IMR-90 (cell line): ENCODE results near the gene ARMC3. TPM values are rescaled to one million over a fixed set of nuclear protein-coding genes. Genes with fewer than 3 reads are reported as not detected.

Experiments used
- ATAC-seq: fragments of 200-7000 bp; cut with Tn5 transposase; 2 replicates; pipeline ENCODE4 v1.9.1; 2020; ENCODE audit warnings: low read depth, mild to moderate bottlenecking, moderate library complexity
- BruUV-seq: library from RNA; stranded (reverse); fragments of 400-500 nt; replicated peaks from 2 replicates; lab custom pipeline; 2021; lab: Mats Ljungman, UMichigan
- CTCF ChIA-PET: fragments of 300-600 bp; formaldehyde crosslinking; extraction: SDS; loops from one replicate; lab custom pipeline; 2021; ENCODE audit warnings: antibody characterized with exemption; lab: Yijun Ruan, JAX
- POLR2A ChIA-PET: fragments of 300-600 bp; sonication (Branson Sonifier 250); formaldehyde crosslinking; loops from one replicate; lab custom pipeline; 2022; ENCODE audit warnings: antibody characterized with exemption; ENCODE audit not compliant: unreplicated experiment; lab: Charles Lee
- DNase-seq: peaks from one replicate; pipeline ENCODE4 v3.0.0; 2013
- H2AFZ ChIP-seq: replicated peaks from 2 replicates; pipeline ENCODE3; 2013; ENCODE audit warnings: low read length, mild to moderate bottlenecking; ENCODE audit not compliant: poor library complexity
- H2AK5ac ChIP-seq: 2 replicates; pipeline ENCODE4 v1.6.1; 2013; ENCODE audit warnings: low read depth, low read length, inconsistent platforms
- H2AK9ac ChIP-seq: replicated peaks from 2 replicates; pipeline ENCODE3; 2013; ENCODE audit warnings: mild to moderate bottlenecking, low read depth, low read length, moderate library complexity; ENCODE audit not compliant: poor library complexity
- H2BK120ac ChIP-seq: 2 replicates; pipeline ENCODE4 v1.6.1; 2013; ENCODE audit warnings: low read depth, low read length, inconsistent platforms
- H2BK15ac ChIP-seq: 3 replicates; pipeline ENCODE4 v1.6.1; 2013; ENCODE audit warnings: low read depth, low read length, inconsistent platforms
- H2BK20ac ChIP-seq: 2 replicates; pipeline ENCODE4 v1.6.1; 2013; ENCODE audit warnings: low read depth, mild to moderate bottlenecking, inconsistent platforms, low read length, moderate library complexity
- H2BK5ac ChIP-seq: 2 replicates; pipeline ENCODE4 v1.6.1; 2013; ENCODE audit warnings: mild to moderate bottlenecking, low read depth, low read length, inconsistent platforms; ENCODE audit not compliant: poor library complexity, severe bottlenecking
- H3K14ac ChIP-seq: replicated peaks from 2 replicates; pipeline ENCODE4 v1.6.1; 2013; ENCODE audit warnings: low read depth, low read length, inconsistent platforms
- H3K18ac ChIP-seq: 2 replicates; pipeline ENCODE4 v1.6.1; 2013; ENCODE audit warnings: low read depth, low read length, control low read depth
- H3K23ac ChIP-seq: 2 replicates; pipeline ENCODE4 v1.6.1; 2013; ENCODE audit warnings: low read depth, low read length, inconsistent platforms
- H3K27ac ChIP-seq: 2 replicates; pipeline ENCODE4 v1.5.1; 2013; ENCODE audit warnings: mild to moderate bottlenecking, control low read depth, low read length; ENCODE audit not compliant: insufficient read depth
- H3K27me3 ChIP-seq: 2 replicates; pipeline ENCODE4 v1.6.1; 2013; ENCODE audit warnings: low read length; ENCODE audit not compliant: control insufficient read depth, insufficient read depth
- H3K36me3 ChIP-seq: 2 replicates; pipeline ENCODE4 v1.6.1; 2013; ENCODE audit warnings: low read length, mixed read lengths; ENCODE audit not compliant: control insufficient read depth, insufficient read depth
- H3K4ac ChIP-seq: 2 replicates; pipeline ENCODE4 v1.6.1; 2013; ENCODE audit warnings: low read depth, low read length, inconsistent platforms
- H3K4me1 ChIP-seq: 2 replicates; pipeline ENCODE4 v1.6.1; 2013; ENCODE audit warnings: low read length, mixed read lengths; ENCODE audit not compliant: control insufficient read depth, insufficient read depth
- H3K4me2 ChIP-seq: 2 replicates; pipeline ENCODE4 v1.6.1; 2013; ENCODE audit warnings: low read depth, mild to moderate bottlenecking, control low read depth, low read length, moderate library complexity
- H3K4me3 ChIP-seq: 2 replicates; pipeline ENCODE4 v1.5.1; 2013; ENCODE audit warnings: low read depth, mild to moderate bottlenecking, control low read depth, low read length, moderate library complexity; ENCODE audit not compliant: insufficient read depth
- H3K56ac ChIP-seq: 2 replicates; pipeline ENCODE4 v1.6.1; 2013; ENCODE audit warnings: low read length, inconsistent platforms; ENCODE audit not compliant: insufficient read depth; ENCODE audit errors: extremely low read depth
- H3K79me1 ChIP-seq, 2 experiments: 2 replicates each; pipeline ENCODE4 v1.6.1; 2013; ENCODE audit warnings: low read length in 2 of 2, inconsistent platforms in 1 of 2, low read depth in 1 of 2
- H3K9ac ChIP-seq: 2 replicates; pipeline ENCODE4 v1.6.1; 2013; ENCODE audit warnings: low read depth, low read length, control low read depth
- H3K9me1 ChIP-seq: 2 replicates; pipeline ENCODE4 v1.6.1; 2013; ENCODE audit warnings: low read length, inconsistent platforms; ENCODE audit not compliant: insufficient read depth
- H3K9me3 ChIP-seq: 2 replicates; pipeline ENCODE4 v1.6.1; 2013; ENCODE audit warnings: low read length; ENCODE audit not compliant: control insufficient read depth, insufficient read depth
- H4K20me1 ChIP-seq: 2 replicates; pipeline ENCODE4 v1.6.1; 2013; ENCODE audit warnings: low read length, inconsistent platforms; ENCODE audit not compliant: insufficient read depth
- H4K5ac ChIP-seq: 2 replicates; pipeline ENCODE4 v1.6.1; 2013; ENCODE audit warnings: mild to moderate bottlenecking, low read depth, low read length, control low read depth
- H4K8ac ChIP-seq, 2 experiments: 2 replicates each; pipeline ENCODE4 v1.6.1; 2013; ENCODE audit warnings: low read depth in 2 of 2, low read length in 2 of 2, control low read depth in 1 of 2, inconsistent platforms in 1 of 2
- H4K91ac ChIP-seq: 2 replicates; pipeline ENCODE4 v1.6.1; 2013; ENCODE audit warnings: low read depth, low read length, inconsistent platforms; ENCODE audit not compliant: insufficient read depth
- BHLHE40 ChIP-seq: fragments of 150-350 bp; IDR thresholded peaks from 2 replicates; pipeline ENCODE4 v1.6.1; 2016; ENCODE audit warnings: mild to moderate bottlenecking, low read depth, low read length
- NFE2L2 ChIP-seq: fragments of 150-350 bp; IDR thresholded peaks from 2 replicates; pipeline ENCODE4 v1.6.1; 2016; ENCODE audit warnings: low read depth, mild to moderate bottlenecking, low read length
- RAD21 ChIP-seq: IDR thresholded peaks from 2 replicates; pipeline ENCODE4 v1.6.1; 2012; ENCODE audit warnings: low read length, improper control_type of control experiment
- WGBS, 2 experiments: methylation state at CpG; one replicate each; pipeline versions ENCODE4 v1.1.5 to v1.1.7; 2013; ENCODE audit warnings: missing lambda C conversion rate in 2 of 2; ENCODE audit not compliant: insufficient read length in 1 of 2; ENCODE audit errors: extremely low coverage in 2 of 2; 5-methylcytosine and 5-hydroxymethylcytosine counted together
- dilution Hi-C: fragments of 300-500 bp; cut with HindIII; formaldehyde crosslinking; loops from one replicate; pipeline ENCODE4 v1.14.3; 2018; ENCODE audit warnings: low sequenced_read_pairs; ENCODE audit not compliant: unreplicated experiment
- in situ Hi-C: fragments of 300-500 bp; cut with MboI; formaldehyde crosslinking; loops from 3 replicates; pipeline ENCODE4 v1.14.3; 2019; ENCODE audit warnings: low sequenced_read_pairs, inconsistent platforms, mixed read lengths
- intact Hi-C: fragments of 100-400 bp; cut with micrococcal nuclease; formaldehyde crosslinking; loops from 2 replicates; pipeline ENCODE4 v1.10.0; 2022
- polyA plus RNA-seq, 3 experiments: library from polyadenylated mRNA; depleted of rRNA; stranded (reverse); fragments of >200 nt; gene quantifications; 2 replicates each; pipeline ENCODE4 v1.2.3, GENCODE V29; 2012; ENCODE audit warnings: low replicate concordance in 1 of 3
- total RNA-seq: library from RNA; depleted of rRNA; stranded (reverse); fragments of >200 nt; gene quantifications from 2 replicates; pipeline ENCODE4 v1.2.3, GENCODE V29; 2012

The ARMC3 gene
- total and polyA plus RNA-seq, 2 of the 4 experiments (the other 2 are of a cell fraction) = not detected

DNA sequence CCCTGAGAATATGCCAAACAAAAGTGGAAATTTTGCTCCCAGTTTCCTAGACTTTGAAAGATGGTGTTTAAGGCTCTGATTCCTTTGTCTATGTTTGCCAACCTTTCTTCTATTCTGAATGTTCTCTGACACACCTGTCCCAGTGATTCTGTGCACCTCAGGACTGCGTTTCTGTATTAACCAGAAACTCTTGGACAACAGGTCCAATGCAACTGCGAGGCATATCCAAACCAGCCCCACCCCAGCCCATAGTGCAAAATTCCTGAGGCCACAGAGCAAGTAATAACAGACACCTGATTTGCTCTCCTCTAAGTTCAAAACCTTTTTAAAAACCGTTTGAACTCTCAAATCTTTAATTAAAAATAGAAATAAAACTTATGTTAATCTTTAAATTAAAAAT is 130.5 kb downstream of the ARMC3 start:
- Histone ChIP-seq H4K20me1 (no peaks in the 10 kb centered on the region), H3K4me3 (no peak overlapping the region), H3K4ac (no peak overlapping the region), H3K4me2 (no peak overlapping the region), H3K14ac (no peak overlapping the region), H2BK15ac (no peak overlapping the region), H3K18ac (no peak overlapping the region), H2BK5ac (no peak overlapping the region), H3K9me1 (no peaks in the 10 kb centered on the region), H2AFZ (no peak overlapping the region), H3K23ac (no peak overlapping the region), H3K9me3 (no peaks in the 10 kb centered on the region), H4K91ac (no peak overlapping the region), H3K36me3 (no peaks in the 10 kb centered on the region), H3K56ac (no peak overlapping the region), H3K79me1 (no peaks in the 10 kb centered on the region), H3K27me3 (peaks cover 3% of the 10 kb centered on the region), H2AK9ac (no peak overlapping the region), H3K4me1 (no peaks in the 10 kb centered on the region), H3K9ac (no peak overlapping the region), H2BK120ac (no peak overlapping the region), H2AK5ac (no peak overlapping the region), H4K5ac (no peak overlapping the region), H4K8ac (no peak overlapping the region), H2BK20ac (no peak overlapping the region), H3K27ac (no peak overlapping the region)
- ATAC-seq = no peak
- intact Hi-C loops = no loop called here
- CTCF ChIA-PET = no interaction called here
- POLR2A ChIA-PET = no interaction called here
- DNase-seq = no peak
- no TSS peak for BruUV-seq
- in situ Hi-C loops = no loop called here
- no peak for TF ChIP-seq NFE2L2
- TF ChIP-seq RAD21 = no peak
- TF ChIP-seq BHLHE40 = no peak
- WGBS, 2 experiments = 17% methylated on average over 1 of the region's 3 CpGs; no CpG with 5 or more reads in 1 of the 2 experiments
- dilution Hi-C loops = no loop called here
